GM11168 (cell line): ENCODE measurements around the gene WDR36.

Experiments used
- in situ Hi-C: fragments of 300-500 bp; cut with MboI; formaldehyde crosslinking; loops from one replicate; pipeline ENCODE4 v1.12.0; 2022; ENCODE audit warnings: low sequenced_read_pairs; ENCODE audit not compliant: unreplicated experiment

WDR36 gene

GRCh38 chr5:111092062-111092853, at the start of gene WDR36:
WDR36 (plus strand) TSS chr5:111092348; CDS start chr5:111092457, 109 bp downstream.
- in situ Hi-C loops, result no loop called here

DNA sequence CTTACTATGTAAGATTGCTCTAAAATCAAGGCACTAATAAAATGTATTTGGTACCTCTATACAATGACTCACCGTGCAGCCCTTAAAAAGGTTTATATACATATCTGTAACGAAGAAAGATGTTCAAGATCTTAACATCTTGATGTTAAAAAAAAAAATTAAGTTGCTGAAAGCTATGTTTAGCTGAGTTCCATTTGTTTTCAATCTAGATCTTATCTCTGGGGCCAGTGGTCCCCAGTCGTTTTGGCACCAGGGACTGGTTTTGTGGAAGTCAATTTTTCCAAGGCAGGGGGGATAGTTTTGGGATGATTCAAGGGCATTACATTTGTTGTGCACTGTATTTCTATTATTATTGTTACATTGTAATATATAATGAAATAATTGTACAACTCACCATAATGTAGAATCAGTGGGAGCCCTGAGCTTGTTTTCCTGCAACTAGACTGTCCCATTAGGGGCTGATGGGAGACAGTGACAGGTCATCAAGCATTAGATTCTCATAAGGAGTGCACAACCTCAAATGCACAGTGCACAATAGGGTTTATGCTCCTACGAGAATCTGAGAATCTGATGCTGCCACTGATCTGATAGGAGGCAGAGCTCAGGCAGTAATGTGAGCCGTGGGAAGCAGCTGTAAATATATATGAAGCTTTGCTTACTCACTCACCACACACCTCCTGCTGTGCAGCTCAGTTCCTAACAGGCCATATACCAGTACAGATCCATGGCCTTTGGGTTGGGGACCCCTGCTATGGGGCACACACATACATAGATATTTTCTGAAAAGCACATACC, 48.2 kb upstream of the WDR36 start:
- in situ Hi-C loops, result no loop called here

- in situ Hi-C loops, result loop anchor here (25.0 kb wide), 1 partner anchor 296 kb away; no protein-coding TSS in a partner anchor
These were observed 34.1 kb upstream of the WDR36 start for GRCh38 chr5:111058064-111058463.

DNA sequence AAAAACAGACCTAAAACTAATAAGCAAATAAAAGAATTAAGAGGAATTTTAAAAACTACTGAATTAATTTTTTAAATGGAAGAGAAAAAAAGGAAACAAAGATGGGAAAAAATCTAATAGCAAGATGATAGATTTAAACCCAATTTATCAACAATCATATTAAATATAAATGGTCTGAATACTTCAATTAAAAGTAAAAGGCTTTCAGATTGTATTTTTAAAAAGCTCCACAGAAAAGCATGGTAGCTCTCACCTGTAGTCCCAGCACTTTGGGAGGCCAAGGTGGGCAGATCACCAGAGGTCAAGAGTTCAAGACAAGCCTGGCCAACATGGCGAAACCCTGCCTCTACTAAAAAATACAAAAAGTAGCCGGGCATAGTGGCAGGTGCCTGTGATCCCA, 32.0 kb upstream of the WDR36 start:
- in situ Hi-C loops, result loop anchor here (25.0 kb wide), 1 partner anchor 298 kb away; no protein-coding TSS in a partner anchor

- in situ Hi-C loops, result loop anchor here (25.0 kb wide), 1 partner anchor 299 kb away; no protein-coding TSS in a partner anchor
These were observed 30.5 kb upstream of the WDR36 start for GRCh38 chr5:111061618-111062017.

GRCh38 chr5:111063709-111064322, 28.3 kb upstream of the WDR36 start:
- in situ Hi-C loops, result loop anchor here (25.0 kb wide), 1 partner anchor 302 kb away; no protein-coding TSS in a partner anchor

DNA sequence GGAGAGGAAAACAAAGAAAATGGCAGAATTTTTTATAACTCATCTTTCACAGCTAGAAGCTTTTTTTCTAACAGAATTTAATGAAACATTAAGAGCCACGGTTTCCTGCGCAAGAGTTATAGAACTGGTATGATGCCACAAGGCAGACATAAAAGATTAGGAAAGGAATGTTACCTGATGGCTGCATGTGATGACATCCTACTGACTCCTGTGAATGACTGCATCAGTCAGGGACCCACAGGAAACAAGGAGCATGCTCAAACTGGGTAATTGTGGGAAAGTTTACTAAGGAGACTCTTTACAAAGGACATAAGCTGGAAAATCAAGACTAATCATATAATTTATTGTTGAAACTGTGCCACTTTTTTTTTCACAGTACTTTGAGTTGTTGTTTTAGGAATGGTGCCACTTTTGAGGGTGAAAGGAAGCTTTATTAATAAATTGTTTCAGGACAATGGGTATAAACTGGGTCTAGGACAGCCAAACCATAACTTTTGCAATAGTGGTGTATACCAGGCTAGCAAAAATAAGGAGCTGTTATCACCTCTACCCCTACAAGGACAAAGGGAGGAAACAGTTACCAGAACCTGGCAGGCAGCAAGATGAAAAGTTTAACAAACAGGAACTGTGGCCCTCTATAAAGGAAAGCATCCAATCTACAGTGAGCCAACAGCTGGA, 25.7 kb upstream of the WDR36 start:
- in situ Hi-C loops, result loop anchor here (25.0 kb wide), 1 partner anchor 304 kb away; no protein-coding TSS in a partner anchor

- in situ Hi-C loops, result loop anchor here (25.0 kb wide), 1 partner anchor 306 kb away; no protein-coding TSS in a partner anchor
These were observed 23.9 kb upstream of the WDR36 start for GRCh38 chr5:111068213-111068612.

GRCh38 chr5:111069839-111070238, 22.3 kb upstream of the WDR36 start:
- in situ Hi-C loops, result loop anchor here (25.0 kb wide), 1 partner anchor 308 kb away; no protein-coding TSS in a partner anchor

GRCh38 chr5:111070272-111071134, 21.6 kb upstream of the WDR36 start:
- in situ Hi-C loops, result loop anchor here (25.0 kb wide), 1 partner anchor 308 kb away; no protein-coding TSS in a partner anchor

DNA sequence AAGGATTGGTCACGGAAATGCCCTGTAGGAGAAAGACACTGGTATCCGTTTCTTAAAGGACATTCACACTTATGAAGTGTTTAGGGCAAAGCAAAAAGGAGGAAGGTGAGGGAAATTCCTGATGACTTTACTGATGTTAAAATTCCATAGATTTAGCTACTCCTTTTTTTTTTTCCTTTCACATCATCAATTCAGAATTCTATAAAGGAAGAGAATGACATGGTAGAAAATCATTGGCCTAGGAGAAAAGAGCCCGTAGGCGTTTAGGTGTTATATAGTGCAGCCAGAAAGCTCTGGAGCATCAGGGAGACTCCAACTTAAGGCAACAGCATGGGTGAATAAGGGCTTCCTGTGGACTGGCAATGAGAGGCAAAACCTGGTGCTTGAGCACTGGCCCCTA, 20.7 kb upstream of the WDR36 start, which contains the start of gene TSLP:
TSS of gene TSLP (plus strand) at position 301 of the 400 bp plus-strand sequence. CDS start 178 bp downstream, outside the sequence.
- in situ Hi-C loops, result loop anchor here (25.0 kb wide), 1 partner anchor 309 kb away; no protein-coding TSS in a partner anchor

DNA sequence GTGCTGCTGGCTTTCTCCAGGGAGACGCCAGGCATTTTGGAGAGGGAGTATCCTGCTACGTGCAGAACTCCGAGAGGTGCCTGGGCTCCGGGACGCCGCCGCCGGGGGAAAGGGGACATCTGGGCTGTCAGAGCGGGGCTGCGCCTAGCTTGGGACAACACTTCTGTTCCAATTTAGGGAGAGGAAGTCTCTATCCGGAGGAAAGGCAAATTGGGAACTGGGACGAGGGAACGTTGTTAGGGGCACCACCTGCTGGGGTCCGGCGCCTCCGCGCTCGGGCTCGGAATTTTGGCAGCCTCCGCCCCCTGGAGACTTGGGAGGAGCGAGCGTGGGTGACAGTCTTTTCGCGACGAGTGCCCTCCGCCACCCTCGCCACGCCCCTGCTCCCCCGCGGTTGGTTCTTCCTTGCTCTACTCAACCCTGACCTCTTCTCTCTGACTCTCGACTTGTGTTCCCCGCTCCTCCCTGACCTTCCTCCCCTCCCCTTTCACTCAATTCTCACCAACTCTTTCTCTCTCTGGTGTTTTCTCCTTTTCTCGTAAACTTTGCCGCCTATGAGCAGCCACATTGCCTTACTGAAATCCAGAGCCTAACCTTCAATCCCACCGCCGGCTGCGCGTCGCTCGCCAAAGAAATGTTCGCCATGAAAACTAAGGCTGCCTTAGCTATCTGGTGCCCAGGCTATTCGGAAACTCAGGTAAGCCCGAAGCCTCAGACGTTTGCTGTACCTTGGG, 19.0 kb upstream of the WDR36 start:
- in situ Hi-C loops, result loop anchor here (25.0 kb wide), 1 partner anchor 311 kb away; no protein-coding TSS in a partner anchor

GRCh38 chr5:111074244-111074643, 17.9 kb upstream of the WDR36 start:
- in situ Hi-C loops, result loop anchor here (25.0 kb wide), 1 partner anchor 312 kb away; no protein-coding TSS in a partner anchor

DNA sequence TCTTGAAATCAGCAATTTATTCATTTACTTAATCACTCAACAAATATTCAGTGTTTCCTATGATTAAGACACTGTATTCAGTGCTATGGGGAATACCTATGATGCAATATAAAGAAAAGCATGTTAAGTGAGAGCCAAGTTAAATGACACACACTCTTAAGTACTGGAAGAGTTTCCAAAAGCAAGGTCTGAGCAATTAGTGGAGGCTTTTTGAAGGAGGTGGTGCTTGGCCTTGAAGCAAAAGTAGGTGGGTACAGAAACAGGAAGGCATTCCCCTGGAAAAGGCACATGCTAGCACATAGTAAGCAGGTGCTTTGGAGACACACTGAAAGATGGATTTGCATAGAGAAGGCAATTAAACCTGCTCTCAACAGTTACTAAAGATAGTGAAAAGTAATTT, 16.6 kb upstream of the WDR36 start:
- in situ Hi-C loops, result no loop called here

- in situ Hi-C loops, result no loop called here
These were observed 16.1 kb upstream of the WDR36 start for GRCh38 chr5:111076091-111076490.

- in situ Hi-C loops, result no loop called here
These were observed 14.5 kb upstream of the WDR36 start for GRCh38 chr5:111077678-111078077.

DNA sequence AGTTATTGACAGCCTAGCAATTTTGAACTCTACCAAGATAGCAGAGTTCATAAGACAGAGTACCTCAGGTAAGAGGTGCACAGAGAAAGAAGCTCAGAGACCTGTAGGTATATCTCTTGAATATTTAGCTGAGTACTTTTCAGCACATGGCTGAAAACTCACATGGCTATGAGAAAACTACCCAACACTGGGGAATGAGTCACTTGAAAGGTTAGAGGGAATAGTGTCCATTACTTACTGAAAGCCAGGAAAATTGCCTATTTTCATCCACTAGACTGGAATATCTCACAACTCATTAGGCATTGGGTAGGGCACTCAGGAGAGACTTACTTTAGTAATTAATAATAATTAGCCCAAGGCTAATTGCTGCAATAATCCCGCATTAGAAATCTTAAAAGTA, 12.3 kb upstream of the WDR36 start:
- in situ Hi-C loops, result no loop called here

DNA sequence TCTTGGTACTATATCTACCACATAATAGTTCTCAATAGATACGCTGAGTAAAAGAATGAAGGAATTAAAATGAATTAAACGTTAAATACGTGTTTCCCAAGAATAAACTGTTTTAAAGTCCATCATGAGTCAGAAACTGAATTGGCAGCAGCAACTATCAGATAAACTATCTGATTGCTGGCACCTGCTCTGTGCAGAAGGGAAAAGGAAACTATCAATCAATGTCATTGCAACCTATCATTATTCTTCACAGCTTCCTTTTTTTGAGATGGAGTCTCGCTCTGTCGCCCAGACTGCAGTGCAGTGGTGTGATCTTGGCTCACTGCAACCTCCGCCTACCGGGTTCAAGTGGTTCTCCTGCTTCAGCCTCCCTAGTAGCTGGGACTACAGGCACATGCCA, 8.8 kb upstream of the WDR36 start:
- in situ Hi-C loops, result no loop called here
